NCI-H446 (cell line): ENCODE data around the gene SCGN.
A peak's percentile ranks its signal among the peaks of the same experiment; 100 is the strongest.

Experiments used
- DNase-seq, 2 experiments: peaks; one replicate each; lab custom pipeline; 2025; lab: John Stamatoyannopoulos, UW

SCGN gene

GRCh38 chr6:25640446-25640845 is 11.6 kb upstream of the SCGN start:
- no peak for DNase-seq

- no peak for DNase-seq
Observed at GRCh38 chr6:25640891-25641290, 11.1 kb upstream of the SCGN start.

GRCh38 chr6:25641377-25641776 is 10.6 kb upstream of the SCGN start:
- no peak for DNase-seq

GRCh38 chr6:25641940-25642666 is 9.9 kb upstream of the SCGN start:
- DNase-seq: no peak

- DNase-seq: no peak
Observed at GRCh38 chr6:25642667-25643328, 9.2 kb upstream of the SCGN start.

GRCh38 chr6:25645916-25646315 is 6.1 kb upstream of the SCGN start:
- DNase-seq: no peak

- DNase-seq: no peak
Observed at GRCh38 chr6:25649611-25650010, 2.4 kb upstream of the SCGN start.

- DNase-seq: peak; percentile 48 to 57
Observed at GRCh38 chr6:25655723-25656122, 3.7 kb downstream of the SCGN start.

- peak in 1 of 2 experiments; percentile 20 for DNase-seq
Observed at GRCh38 chr6:25659633-25660368, 7.8 kb downstream of the SCGN start.

- DNase-seq: no peak
Observed at GRCh38 chr6:25660512-25660911, 8.5 kb downstream of the SCGN start.

- no peak for DNase-seq
Observed at GRCh38 chr6:25661129-25661779, 9.2 kb downstream of the SCGN start.

GRCh38 chr6:25665455-25665854 is 13.4 kb downstream of the SCGN start:
- DNase-seq: no peak

- no peak for DNase-seq
Observed at GRCh38 chr6:25669413-25669812, 17.4 kb downstream of the SCGN start.

GRCh38 chr6:25670208-25670607 is 18.2 kb downstream of the SCGN start:
- DNase-seq: no peak

- no peak for DNase-seq
Observed at GRCh38 chr6:25670793-25671513, 18.9 kb downstream of the SCGN start.

- no peak for DNase-seq
Observed at GRCh38 chr6:25671652-25672051, 19.6 kb downstream of the SCGN start.

- DNase-seq: no peak
Observed at GRCh38 chr6:25675167-25675566, 23.2 kb downstream of the SCGN start.

GRCh38 chr6:25676775-25677174 is 24.8 kb downstream of the SCGN start:
- no peak for DNase-seq

GRCh38 chr6:25681848-25682247 is 29.8 kb downstream of the SCGN start:
- no peak for DNase-seq

- DNase-seq: no peak
Observed at GRCh38 chr6:25682324-25682723, 30.3 kb downstream of the SCGN start.

GRCh38 chr6:25684565-25684964 is 32.5 kb downstream of the SCGN start:
- no peak for DNase-seq

- peak in 1 of 2 experiments; percentile 56 for DNase-seq
Observed at GRCh38 chr6:25685251-25685650, 33.2 kb downstream of the SCGN start.
